ENCODE data around the gene EOGT. TPM values are rescaled to one million over a fixed set of nuclear protein-coding genes. Genes with fewer than 3 reads are reported as not detected.

Gene EOGT
- total RNA-seq, 4 donors from 2014 or later, result 14.6 to 33.2 (median 20.8) TPM

- H3K36me3 ChIP-seq, result no peaks in the 10 kb centered on the region
- H3K27me3 ChIP-seq, result no peaks in the 10 kb centered on the region
- no peaks in the 10 kb centered on the region for H3K9me3 ChIP-seq
- DNase-seq, result no peak
- intact Hi-C loops (cut with DNase I), result no loop called here
- H3K27ac ChIP-seq, result no peak overlapping the region
- no peak for TF ChIP-seq CTCF (IDR thresholded peaks at IDR 0.05)
- TF ChIP-seq POLR2A (IDR thresholded peaks at IDR 0.05), result no peak
- H3K4me1 ChIP-seq, result no peaks in the 10 kb centered on the region
- 92% methylated on average over 2 of the region's 2 CpGs for WGBS, 2 donors
- no peak overlapping the region for H3K4me3 ChIP-seq (replicated peaks in 1 of 3)
These were observed 48.8 kb downstream of the EOGT start for GRCh38 chr3:68964694-68965093.

GRCh38 chr3:68963891-68964290 lies 49.6 kb downstream of the EOGT start:
- Histone ChIP-seq H3K27me3 (no peaks in the 10 kb centered on the region), H3K4me1 (no peaks in the 10 kb centered on the region), H3K36me3 (no peaks in the 10 kb centered on the region), H3K27ac (no peak overlapping the region), H3K9me3 (no peaks in the 10 kb centered on the region), H3K4me3 (replicated peaks in 1 of 3) (no peak overlapping the region)
- intact Hi-C loops (cut with DNase I), result no loop called here
- DNase-seq, result no peak
- TF ChIP-seq CTCF (IDR thresholded peaks at IDR 0.05) (no peak), POLR2A (IDR thresholded peaks at IDR 0.05) (no peak)
- 60% methylated on average over 5 of the region's 5 CpGs for WGBS, 2 donors

GRCh38 chr3:68963376-68963775 lies 50.1 kb downstream of the EOGT start:
- no peak for DNase-seq
- no peak for TF ChIP-seq CTCF (IDR thresholded peaks at IDR 0.05)
- no peaks in the 10 kb centered on the region for H3K4me1 ChIP-seq
- intact Hi-C loops (cut with DNase I), result no loop called here
- no peak overlapping the region for H3K4me3 ChIP-seq (replicated peaks in 1 of 3)
- H3K9me3 ChIP-seq, result no peaks in the 10 kb centered on the region
- no peak overlapping the region for H3K27ac ChIP-seq
- no peaks in the 10 kb centered on the region for H3K27me3 ChIP-seq
- no peaks in the 10 kb centered on the region for H3K36me3 ChIP-seq

GRCh38 chr3:68958932-68959331 lies 54.6 kb downstream of the EOGT start:
- Histone ChIP-seq H3K36me3 (no peaks in the 10 kb centered on the region), H3K4me3 (replicated peaks in 1 of 3) (no peak overlapping the region), H3K27me3 (no peaks in the 10 kb centered on the region), H3K27ac (no peak overlapping the region), H3K4me1 (no peaks in the 10 kb centered on the region), H3K9me3 (no peaks in the 10 kb centered on the region)
- intact Hi-C loops (cut with DNase I), result no loop called here
- TF ChIP-seq POLR2A (IDR thresholded peaks at IDR 0.05) (no peak), CTCF (IDR thresholded peaks at IDR 0.05) (no peak)
- no peak for DNase-seq
- WGBS, 2 donors, result 56 to 63% methylated on average over 3 of the region's 3 CpGs

- no peak overlapping the region for H3K27ac ChIP-seq
- 80 to 85% methylated on average over 3 of the region's 3 CpGs for WGBS, 2 donors
- DNase-seq, result no peak
- H3K4me3 ChIP-seq (replicated peaks in 1 of 3), result no peak overlapping the region
- H3K27me3 ChIP-seq, result no peaks in the 10 kb centered on the region
- no peaks in the 10 kb centered on the region for H3K36me3 ChIP-seq
- TF ChIP-seq CTCF (IDR thresholded peaks at IDR 0.05) (no peak), POLR2A (IDR thresholded peaks at IDR 0.05) (no peak)
- intact Hi-C loops (cut with DNase I), result no loop called here
- no peaks in the 10 kb centered on the region for H3K4me1 ChIP-seq
- H3K9me3 ChIP-seq, result no peaks in the 10 kb centered on the region
These were observed 55.6 kb downstream of the EOGT start for GRCh38 chr3:68957895-68958294.
